Non-pigmented ciliary epithelial cell (primary cell): ENCODE data around the gene GPR83.
"Not testable (repeated sequence)": the region's sequence is repeated elsewhere in the genome, so short reads cannot be mapped to it uniquely, and the experiment has no call there.

Experiments used
- DNase-seq: peaks from one replicate; pipeline ENCODE4 v3.0.0-alpha.2; 2010; ENCODE audit warnings: low read depth

Gene GPR83

DNA sequence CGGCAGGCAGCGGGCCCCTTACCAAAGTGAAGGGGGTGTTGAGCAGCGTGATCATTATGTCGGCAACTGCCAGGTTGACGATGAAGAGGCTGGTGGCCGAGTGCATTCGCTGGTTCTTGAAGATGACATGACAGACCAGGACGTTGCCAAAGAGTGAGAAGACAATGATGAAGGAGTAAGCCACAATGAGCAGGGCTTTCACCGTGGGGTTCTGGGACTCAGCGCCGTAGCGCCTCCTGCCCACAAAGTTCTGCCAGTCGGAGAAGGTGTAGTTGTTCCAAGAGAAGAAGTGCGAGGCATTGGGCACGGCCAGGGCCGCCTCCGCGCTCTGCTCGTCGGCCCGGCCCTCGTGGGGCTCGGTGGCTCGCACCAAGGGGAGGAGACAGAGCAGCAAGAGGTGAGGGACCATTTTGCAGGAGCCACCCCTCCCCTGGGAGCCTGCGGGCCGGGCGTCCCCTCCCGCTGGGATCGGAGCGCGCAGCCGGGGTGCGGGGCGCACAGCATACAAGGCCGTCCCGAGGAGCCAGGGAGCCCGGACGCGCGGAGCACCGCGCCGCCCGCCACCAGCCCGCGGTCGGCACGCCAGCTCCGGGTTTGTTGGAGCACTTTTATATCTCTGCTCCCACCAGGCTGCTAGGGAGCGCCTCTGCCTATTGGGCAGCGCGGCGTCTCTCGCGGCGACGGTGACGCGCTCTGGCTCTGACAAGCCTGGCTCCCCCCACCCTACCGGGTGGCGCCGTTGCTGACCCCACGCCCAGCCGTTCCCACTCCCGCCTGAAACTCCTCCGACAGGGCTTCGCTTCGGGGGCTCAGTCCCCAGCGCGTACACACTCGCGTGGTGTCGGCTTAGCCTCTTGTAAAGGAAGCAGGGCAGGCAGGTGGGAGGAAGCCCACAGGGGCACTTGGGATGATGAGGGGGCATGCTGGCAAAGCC lies at the start of gene GPR83:
Gene GPR83, minus strand, starts transcription at position 581 of the 934 bp plus-strand sequence. Its CDS starts 172 bp downstream, at position 409.
- no peak for DNase-seq

DNA sequence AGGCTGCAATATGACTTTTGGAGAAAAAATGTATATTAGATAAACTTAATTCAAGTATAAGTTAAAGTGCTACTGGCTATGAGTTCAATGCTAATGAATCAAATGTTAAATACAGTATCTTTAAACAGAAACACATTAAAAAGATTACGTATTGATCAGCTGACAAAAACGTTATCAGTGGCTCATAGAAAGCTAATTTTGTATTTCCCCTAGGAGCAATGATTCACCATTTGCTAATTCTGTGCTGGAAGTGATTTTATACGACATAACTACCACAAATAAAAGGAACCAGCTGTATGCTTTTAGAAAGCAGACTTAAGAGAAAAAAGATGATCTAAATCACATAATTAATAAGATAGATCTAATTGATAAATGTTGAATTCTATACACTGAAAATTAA lies 48.8 kb upstream of the GPR83 start:
- DNase-seq = no peak

DNA sequence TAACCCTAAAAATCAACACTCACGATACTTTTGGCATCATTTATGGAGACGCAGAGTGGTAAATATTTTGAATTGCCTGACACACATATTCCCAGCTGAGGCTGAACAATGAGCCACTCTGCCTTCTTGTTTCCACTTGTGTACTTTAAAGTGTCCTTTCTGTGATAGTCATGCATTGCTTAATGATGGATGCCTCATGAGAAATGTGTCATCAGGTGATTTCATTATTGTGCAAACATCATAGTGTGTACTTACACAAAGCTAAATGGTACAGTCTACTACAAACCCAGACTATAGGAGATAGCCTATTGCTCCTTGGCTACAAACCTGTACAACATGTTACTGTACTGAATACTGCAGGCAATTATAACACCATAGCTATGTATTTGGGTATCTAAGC lies 48.2 kb upstream of the GPR83 start:
- no peak for DNase-seq

DNA sequence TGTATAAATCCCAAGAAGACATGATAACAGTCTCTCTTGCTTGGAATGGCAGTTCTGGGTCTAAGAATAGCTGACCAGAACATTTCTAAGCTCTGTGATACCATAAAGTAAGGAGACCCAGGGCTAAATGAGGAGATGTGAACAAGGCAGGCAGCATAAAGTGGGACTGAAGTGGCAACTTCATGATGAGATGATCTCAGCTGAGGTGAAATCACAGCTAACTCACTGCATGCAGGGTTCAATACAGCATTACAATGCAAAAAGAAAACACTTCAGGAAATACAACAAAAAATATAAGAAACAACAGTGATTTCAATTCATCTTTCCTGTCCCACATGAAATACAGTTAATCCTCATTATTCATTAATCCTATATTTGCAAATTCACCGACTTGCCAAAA lies 47.8 kb upstream of the GPR83 start:
- DNase-seq = no peak

DNA sequence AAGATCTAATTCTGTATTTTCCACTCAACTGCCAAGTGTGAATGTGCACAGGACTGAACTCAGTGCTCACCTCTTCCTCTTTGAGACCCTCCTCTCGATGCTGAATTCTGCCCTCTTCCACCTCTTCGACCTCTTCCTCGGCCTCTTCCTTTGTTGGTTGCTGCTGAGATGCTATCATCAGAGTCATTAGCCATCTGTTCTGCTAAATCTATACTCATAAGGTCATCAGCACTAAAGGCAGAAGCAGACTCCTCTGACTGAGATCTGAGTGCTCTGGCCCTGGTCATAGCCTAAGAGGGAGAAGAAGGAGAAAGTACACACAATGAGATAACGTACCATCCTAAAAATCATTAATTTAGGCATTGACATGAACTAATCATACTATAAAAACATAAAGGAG lies 45.9 kb upstream of the GPR83 start:
- DNase-seq = no peak

DNA sequence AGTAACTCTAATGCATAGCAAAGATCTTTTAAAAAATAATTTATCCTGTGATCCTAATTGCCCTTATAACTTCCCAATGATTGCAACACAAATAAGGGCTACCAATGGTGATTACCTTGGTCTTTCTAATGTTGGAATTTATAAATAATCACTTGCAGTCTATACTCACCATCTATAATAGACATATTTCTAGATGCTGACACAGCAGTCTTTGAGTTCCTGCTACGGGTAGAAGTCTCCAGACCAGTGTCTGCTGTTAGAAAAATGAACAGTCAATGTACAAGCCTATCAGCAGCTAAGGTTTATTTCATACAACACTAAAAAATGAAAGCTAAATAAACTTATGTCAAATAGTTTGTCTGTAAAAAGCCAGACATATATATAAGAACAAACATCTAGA lies 44.4 kb upstream of the GPR83 start:
- DNase-seq = no peak

DNA sequence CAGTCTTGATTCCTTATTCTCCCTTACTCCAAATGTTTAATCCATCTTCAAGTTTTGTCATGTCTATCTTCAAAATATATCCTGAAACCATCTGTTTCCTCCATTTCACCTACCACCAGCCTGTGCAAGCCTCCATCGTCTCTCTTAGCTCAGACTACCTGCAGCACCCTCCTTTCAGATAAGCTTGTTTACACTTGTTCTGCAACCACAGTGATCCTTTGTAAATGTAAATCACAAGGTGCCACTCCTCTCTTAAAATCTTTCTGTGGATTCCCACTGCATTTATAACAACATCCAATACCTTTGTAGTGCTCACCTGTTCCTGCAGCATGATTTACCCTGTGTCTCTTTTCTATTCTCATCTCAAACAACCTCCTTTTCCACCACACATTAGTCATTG lies 31.8 kb upstream of the GPR83 start:
- no peak for DNase-seq

DNA sequence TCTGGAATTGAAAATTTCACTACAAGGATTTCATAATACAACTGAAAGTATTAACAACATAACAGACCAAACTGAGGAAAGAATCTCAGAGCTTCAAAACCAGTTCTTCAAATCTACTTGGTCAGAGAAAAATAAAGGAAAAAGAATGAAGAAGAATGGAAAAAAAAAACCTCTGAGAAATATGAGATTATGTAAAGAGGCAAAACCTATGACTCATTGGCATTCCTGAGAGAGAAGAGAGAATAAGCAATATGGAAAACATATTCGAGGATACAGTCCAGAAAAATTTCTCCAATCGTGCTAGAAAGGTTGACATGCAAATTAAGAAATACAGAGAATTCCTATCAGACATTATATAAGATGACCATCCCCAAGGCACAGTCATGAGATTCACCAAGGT lies 23.4 kb upstream of the GPR83 start:
- no peak for DNase-seq

DNA sequence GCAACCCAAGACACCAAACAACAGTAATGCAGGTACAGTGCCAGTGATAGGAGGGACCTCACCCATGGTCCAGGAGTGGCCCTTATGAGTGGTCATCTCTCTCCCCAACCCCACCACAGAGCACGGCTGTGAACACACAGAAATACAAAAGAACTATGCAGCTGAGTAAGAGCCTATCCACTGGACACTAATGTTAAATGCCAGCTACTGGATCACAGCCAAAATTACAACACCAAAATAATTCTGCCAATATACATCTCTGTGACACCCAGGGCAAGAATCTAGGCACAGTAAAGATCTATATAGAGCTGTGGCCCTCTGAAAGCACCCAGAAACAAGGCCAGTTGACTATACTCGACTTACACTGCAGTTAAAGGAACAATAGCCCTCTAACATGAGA lies 22.8 kb upstream of the GPR83 start:
- no peak for DNase-seq

DNA sequence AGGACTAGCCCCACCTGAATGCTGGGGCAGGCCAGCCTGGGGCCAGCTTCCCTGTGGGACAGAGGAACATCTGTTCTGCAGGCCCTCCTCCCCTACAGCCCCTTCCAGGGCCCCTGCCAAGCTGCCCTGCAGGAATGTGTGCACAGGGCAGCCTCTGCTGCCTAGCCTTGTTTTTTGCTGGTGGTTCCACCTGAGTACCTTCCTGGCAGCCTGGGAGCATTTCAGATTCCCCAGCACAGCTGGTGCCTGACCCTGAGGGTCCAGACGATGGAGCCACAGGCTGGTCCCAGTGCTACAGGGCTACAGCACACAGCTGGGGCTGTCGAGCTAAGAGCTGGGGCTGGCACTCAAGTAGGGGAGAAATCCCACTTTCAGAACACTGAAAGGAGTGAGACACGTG lies 22.3 kb upstream of the GPR83 start:
- DNase-seq = no peak

DNA sequence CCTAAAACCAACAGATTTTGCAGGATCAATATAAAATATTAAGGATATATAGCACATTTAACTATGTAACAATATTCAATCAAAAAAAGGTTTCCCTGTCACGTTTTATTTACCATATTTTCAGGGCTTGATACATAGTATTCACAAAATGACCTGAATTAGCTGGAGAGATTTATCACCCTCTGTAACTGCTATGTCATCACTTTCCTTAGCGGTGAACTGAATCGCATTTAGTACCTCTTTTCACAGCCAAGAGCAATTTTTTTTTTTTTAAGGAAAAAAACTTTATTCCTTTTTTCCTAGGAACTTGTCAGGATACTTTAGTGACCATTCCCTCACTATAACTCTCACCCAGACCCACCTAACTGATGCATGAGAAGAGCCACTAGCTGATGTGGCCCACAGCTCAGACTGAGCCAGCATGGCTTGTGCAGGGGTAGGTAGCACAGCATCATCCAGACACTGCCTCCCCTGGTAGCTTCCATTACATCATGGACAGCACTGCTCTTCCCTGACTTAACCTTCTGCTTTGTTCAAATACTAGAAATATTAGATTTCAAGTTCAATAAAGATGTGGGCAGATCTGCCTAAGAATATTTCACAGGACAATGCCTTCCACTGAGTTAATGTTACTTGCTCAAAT lies 17.0 kb upstream of the GPR83 start:
- no peak for DNase-seq

DNA sequence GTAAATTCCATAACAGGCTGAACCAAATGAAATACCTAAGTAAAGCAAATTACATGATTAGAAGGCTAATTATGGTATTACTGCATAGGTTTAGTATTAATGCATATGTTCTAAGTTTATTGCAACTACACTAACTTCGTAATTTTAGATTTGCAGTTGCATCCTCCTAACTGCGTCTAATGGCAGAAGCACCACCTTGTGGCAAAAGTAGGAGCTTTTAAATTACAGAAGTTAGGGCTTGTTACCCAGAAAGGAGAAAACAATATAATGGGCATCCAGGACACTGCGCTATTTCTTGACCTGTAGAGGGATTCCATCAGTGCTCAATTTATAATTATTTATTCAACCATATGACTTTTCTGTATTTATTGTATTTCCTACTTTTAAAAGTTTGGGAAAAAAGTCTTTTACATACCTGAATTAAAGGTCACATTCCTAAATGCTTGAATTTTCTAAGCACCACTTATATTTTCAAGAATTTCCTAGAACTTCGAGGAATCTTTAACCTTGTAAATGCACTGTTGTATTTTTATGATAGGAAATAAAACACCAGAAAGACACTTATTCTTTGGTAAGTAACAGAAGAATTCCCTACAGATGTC lies 16.3 kb upstream of the GPR83 start:
- DNase-seq = no peak

DNA sequence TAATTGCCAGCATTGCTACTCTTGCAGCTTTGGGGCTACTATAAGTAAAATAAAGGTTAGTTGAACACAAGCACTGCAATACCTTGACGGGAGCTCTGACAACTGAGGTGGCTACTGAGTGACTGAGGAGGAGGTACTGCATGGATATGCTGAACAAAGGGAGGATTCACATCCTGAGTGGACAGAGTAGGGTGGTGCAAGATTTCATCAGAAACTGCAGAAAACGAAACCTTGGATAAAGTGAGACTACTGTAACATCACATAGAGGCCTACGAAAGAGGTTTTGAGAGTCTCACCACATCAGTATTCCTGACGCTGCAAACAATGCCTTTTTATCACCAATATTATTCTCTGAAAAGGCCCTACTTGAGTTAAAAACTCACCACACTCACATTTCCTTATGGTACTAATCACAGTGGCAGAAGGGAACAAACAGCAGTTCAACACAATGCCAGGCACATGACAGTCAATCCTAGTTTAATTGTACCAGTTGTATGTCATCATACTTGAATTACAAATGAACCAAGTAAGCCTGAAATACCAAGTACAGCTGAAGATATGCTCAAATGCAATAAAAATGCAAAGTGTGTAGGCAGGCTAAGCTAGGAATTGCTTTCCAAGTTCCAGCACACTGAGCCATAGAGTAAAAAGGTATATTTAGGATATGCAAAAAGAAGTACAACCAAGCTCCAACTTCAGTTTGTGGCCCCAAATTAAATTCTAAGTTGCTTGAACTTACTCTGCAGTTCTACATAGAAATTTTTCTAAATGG lies 4.0 kb upstream of the GPR83 start:
- DNase-seq = no peak

DNA sequence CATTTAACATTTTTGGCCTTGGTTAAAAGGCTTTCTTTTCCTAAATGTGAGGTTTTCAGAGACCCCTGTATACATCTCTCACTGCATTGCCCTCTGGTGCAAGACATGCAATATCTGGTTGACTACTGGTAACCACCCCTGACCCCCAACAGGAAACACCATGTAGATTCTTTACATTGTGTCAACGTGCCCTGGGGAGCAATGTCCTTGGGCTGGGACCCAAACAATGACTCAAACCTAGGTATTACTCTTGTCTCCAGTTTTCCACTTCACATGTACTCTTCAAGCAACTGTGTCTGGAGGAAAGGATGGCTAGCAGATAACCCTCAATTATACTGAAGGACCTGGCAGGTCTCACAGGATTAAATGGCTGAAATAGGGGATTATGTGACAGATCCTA lies 1.1 kb upstream of the GPR83 start:
- DNase-seq = no peak

DNA sequence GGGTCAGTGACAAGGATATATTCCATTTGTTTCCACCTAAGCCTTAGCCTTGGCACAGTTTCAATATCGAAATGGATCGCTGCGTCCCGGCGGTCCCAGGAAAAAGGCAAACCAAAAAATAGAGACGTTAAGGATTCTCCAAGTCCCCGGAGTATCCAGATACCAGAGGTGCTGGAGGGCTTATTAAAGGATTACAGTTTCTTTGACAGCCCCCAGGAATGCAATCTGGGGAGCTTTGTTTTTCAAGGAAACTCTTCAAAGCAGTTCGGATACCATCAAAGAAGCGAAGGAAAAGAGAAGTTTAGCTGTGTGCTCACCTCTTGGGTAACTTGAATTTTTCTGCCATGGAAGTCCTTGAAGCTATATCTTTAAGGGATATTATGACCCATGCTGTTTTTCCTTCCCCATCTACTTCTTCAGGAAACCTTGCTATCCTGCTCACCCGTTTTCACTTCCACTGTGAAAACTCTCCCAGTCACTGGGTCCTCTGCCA lies 600 bp upstream of the GPR83 start:
- DNase-seq = no peak

DNA sequence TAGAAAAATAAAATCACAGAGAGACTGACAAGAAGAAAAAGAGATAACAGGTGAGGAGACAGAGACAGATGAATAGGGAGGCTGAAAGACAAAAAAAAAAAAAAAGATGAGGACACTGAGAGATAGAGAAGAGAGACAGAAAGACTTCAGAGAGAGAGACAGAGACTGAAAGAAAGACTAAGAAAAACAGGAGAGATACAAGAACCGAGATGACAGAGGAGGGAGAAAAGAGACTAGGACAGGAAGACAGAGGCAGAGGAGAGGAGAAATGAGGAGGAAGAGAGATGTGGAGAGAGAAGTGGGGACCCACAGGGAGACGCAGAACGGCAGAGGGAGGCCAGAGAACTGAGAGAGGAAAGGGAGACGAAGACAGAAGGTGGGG lies 771 bp downstream of the GPR83 start:
- DNase-seq = no peak

DNA sequence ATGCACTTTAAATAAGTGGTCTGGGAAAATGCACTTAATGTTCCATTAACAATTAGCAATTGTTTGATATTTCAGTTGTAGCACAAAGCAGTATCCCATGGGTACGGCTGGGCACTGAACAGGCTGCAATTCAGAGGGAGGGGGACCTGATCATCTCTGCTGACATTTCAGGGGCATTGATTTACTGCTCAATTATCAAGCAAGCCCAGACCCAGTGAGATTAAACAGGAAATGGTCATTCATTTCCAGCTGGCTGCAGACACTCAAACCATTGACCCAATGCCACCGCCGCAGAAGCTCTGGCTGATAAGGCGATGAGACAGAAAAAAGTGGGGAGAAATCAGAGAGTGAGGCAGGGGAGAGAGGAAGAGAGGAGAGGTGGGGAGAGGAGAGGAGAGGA lies 1.2 kb downstream of the GPR83 start:
- no peak for DNase-seq

DNA sequence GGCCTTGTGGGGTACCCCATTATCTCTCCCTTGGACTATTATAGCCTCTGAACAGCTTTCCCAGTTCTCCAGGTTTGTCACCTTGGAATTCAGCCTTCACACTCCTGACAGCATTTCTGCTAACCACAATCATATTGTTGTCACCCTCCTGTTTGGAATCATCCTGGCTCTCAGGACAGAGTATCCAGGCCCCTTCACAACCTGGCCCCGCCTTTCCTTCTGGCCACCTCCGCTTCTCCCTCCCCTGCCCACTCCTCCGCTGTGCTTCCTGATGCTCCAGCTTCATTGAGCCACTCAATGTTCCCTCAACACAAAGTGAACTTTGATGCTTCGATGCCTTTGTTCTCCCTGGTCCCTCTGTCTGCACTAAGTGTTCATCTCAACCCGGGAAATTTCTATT lies 3.1 kb downstream of the GPR83 start:
- DNase-seq = no peak

DNA sequence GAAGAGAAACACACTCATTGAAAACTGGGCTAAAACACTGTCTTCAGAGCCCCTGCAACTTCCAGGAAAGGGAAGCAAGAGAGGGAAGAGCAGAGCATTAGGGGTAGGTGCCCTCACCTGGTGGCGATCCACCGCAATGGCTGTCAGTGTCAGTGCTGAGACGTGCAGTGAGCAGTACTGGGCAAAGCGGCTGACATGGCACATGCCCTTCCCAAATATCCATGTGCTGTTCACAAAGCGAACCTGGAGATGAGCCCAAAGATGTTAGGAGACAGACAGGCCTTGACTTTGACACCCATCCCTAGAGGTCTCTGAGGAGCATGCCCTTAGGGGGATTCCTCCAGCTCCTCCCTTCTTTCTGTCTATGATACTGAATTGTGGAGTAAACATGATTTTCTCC lies 4.9 kb downstream of the GPR83 start:
- DNase-seq = no peak

DNA sequence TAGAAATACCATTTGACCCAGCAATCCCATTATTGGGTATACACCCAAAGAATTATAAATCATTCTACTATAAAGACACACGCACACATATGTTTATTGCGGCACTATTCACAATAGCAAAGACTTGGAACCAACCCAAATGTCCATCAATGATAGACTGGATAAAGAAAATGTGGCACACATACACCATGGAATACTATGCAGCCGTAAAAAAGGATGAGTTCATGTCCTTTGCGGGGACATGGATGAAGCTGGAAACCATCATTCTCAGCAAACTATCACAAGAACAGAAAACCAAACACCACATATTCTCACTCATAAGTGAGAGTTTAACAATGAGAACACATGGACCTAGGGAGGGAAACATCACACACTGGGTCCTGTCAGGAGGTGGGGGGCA lies 9.3 kb downstream of the GPR83 start:
- DNase-seq = not testable (repeated sequence)

DNA sequence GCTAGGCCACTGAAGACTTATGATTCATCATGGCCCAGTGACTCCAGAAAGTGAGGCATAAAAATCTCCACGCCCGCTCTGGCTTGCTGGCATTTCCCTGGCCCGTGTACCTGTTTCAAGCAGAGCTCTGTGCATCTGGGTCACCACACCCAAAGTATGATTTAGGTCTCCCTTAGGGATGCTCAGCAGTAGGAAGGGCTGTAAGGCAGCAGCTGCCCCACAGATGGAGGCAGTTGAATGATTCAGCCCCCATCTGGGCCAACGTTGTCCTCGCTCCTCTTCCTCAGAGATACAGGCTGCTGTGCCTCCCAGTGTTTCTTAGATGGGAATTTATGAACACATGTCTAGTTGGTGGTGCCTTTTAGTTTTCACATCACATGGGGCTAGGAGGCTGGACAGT lies 21.6 kb downstream of the GPR83 start:
- no peak for DNase-seq

DNA sequence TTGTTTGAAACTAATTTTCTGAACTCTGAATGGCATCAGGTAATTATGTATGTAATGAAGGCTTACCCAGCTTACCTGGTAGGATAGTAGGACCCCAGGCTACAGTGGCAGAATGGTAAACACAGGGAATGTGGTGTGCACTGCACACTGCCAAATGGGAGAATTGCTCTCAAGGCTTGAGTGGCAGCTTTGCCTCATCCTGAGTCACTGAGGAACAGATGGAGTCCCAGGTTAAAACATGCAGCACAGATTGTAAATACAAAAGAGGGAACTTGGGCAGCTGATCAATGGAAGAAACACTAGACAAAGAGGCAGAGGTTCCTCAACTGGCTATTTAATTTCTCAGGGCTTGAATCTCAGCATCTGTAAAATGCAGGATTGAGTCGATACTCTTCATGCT lies 24.4 kb downstream of the GPR83 start:
- no peak for DNase-seq
